Coronary artery (tissue), 2 donors: ENCODE data around the gene TMEM222.

Source experiments
- DNase-seq: peaks from one replicate; pipeline ENCODE4 v3.0.0-alpha.2; 2017; ENCODE audit warnings: low spot score
- H3K27ac ChIP-seq, 2 donors: fragments of 200-600 bp; sonication (generic); one replicate each; pipeline ENCODE4 v1.5.1; 2016 to 2019
- H3K4me3 ChIP-seq: fragments of 200-600 bp; sonication (generic); 2 replicates; pipeline ENCODE4 v1.5.1; 2016; ENCODE audit warnings: mild to moderate bottlenecking, moderate library complexity
- TF ChIP-seq, protein P1 (sequence below): fragments of 200-600 bp; sonication (generic); IDR thresholded peaks from one replicate; pipeline ENCODE4 v1.5.1; 2019; ENCODE audit warnings: antibody characterized with exemption

TMEM222 gene

DNA sequence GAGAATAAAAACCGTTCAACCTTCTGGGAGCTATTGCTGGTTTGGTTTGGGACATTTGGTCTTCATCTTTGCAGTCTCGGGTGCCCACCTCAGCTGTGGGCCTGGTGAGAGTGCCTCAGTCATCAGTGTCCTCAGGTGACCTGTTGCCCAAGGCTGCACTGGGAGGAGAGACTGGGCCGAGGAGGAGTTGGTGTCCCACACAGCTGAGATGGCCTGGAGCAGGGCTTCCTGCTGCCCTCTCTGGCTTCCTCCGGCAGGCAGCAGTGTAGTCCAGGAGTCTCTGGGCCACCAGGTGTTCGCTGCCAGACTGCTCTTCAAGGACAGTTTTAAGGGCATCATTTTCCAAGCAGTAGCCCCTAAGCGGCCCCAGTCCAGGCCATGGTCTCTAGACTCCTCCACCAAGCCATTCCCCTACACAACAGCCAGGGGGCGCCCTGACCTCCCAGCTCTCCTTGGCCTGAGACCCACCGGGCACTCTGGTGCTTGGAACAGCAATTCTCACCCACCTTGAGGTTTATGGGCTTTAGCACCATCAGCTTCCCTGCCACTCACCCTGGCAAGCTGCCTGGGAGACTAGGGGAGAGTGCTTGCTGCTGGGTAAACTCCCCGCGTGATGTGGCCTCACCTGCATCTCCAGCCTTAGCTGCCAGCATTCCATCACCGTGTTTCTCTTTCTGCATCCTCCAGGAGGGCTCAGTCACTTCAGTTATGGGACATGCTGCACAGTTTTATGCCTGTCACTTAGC is 10.7 kb downstream of the TMEM222 start:
- Histone ChIP-seq H3K27ac (no peak overlapping the region), H3K4me3 (no peak overlapping the region)
- DNase-seq, result no peak
- TF ChIP-seq, protein P1, sequence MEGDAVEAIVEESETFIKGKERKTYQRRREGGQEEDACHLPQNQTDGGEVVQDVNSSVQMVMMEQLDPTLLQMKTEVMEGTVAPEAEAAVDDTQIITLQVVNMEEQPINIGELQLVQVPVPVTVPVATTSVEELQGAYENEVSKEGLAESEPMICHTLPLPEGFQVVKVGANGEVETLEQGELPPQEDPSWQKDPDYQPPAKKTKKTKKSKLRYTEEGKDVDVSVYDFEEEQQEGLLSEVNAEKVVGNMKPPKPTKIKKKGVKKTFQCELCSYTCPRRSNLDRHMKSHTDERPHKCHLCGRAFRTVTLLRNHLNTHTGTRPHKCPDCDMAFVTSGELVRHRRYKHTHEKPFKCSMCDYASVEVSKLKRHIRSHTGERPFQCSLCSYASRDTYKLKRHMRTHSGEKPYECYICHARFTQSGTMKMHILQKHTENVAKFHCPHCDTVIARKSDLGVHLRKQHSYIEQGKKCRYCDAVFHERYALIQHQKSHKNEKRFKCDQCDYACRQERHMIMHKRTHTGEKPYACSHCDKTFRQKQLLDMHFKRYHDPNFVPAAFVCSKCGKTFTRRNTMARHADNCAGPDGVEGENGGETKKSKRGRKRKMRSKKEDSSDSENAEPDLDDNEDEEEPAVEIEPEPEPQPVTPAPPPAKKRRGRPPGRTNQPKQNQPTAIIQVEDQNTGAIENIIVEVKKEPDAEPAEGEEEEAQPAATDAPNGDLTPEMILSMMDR, result peak; percentile 62

GRCh38 chr1:27333717-27334279 is 11.8 kb downstream of the TMEM222 start:
- TF ChIP-seq, protein P1, result no peak
- no peak overlapping the region for H3K4me3 ChIP-seq
- DNase-seq, result no peak
- no peak overlapping the region for H3K27ac ChIP-seq

DNA sequence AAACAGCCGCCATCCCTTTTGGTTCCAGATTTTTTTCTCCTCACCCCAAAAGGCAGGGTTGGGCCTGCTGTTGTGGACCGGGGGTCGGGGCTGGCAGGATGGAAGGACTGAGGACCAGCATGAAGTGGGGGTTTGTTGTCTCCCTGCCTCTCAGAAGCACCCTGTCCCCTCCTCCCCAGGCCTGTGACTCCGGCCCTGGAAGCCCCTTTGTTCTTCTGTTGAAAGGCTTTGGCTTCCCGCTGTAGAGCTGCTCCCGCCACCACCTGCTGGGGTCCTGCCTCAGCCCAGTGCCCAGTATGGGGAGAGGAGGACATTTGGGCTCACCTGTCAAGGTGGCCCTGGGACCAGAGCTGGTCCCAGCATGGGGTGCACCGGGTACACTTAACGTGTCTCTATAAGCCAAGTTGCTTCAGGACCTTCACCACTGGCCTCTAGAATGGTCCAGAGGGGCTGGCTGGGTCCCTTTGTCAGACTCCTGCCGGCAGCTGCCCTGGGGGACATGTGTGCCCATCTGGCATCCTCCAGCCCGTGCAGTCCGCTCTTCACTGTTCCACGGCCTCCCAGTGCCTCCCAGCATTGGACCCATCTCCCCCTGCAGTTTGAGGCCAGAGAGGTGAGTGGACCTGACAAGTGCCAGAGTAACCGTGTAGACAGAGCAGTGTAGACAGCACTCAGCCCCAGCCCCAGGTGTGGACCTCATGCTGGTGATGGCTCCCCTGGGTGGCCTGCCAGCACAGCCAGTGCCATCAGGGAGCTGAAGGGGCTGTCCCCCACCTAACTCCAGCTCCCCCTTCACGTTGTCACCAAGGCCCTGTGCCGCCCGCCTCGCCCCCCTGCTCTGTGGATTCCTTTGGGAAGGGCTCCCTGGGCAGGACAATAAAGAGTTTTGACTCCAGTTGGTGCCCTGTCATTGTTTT is 13.8 kb downstream of the TMEM222 start:
- DNase-seq, result peak; percentile 69
- TF ChIP-seq, protein P1, result no peak
- Histone ChIP-seq H3K27ac (no peak overlapping the region), H3K4me3 (no peak overlapping the region)

- Histone ChIP-seq H3K27ac (no peak overlapping the region), H3K4me3 (no peak overlapping the region)
- DNase-seq, result no peak
- TF ChIP-seq, protein P1, result no peak
Measured at GRCh38 chr1:27336756-27337155, 14.8 kb downstream of the TMEM222 start.

GRCh38 chr1:27338751-27339150 is 16.8 kb downstream of the TMEM222 start:
- no peak overlapping the region for H3K27ac ChIP-seq
- TF ChIP-seq, protein P1, result no peak

DNA sequence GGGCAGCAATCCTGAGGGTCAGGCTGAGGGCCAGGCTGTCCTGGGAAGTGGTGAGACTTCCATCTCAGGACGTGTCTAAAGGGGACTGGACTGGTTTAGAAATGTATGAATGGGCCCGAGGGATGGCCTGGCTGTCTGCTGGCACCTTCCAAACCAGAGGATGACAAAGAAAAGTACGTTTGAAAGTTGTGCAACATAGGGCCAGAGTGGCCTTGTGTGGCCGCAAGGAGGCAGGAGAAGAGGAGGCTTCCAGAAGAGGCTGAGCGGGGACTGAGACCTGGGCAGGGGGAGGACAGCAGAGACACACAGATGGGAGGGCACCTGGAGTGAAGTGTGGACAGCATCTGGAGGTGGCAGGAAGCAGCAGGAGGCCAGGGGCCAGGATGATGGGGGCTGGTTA is 17.2 kb downstream of the TMEM222 start:
- TF ChIP-seq, protein P1, result no peak
- no peak for DNase-seq
- H3K27ac ChIP-seq, result no peak overlapping the region
- H3K4me3 ChIP-seq, result no peak overlapping the region

More at GRCh38 chr1:27338751-27339150, 16.8 kb downstream of the TMEM222 start:
- no peak overlapping the region for H3K4me3 ChIP-seq
- no peak for DNase-seq
